ENCODE results near the gene IFIH1. TPM values are rescaled to one million over a fixed set of nuclear protein-coding genes. Genes with fewer than 3 reads are reported as not detected.

The IFIH1 gene
- total RNA-seq, 2 experiments from 2014 or later: 33.3 to 34.2 TPM

DNA sequence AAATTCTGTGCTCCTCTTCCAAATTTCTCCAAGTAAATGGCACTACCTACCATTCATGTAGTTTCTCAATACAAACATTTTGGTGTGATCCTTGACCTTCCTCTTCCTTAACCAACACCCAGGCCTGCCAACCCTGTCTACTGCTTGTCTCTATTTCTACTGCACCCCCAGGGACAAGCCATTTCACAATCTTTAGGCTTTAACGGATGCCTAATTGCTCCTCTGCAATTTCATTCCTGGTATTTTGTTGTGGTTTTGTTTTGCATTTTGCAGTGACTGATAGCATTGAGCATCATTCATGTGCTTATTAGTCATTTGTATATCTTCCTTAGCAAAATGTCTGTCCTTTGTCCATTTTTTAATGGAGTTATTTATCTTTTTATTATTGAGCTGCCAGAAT is 85.3 kb downstream of the IFIH1 start:
- H3K4me1 Mint-ChIP-seq (ENCODE audit: low read depth): no peaks in the 10 kb centered on the region
- no peak overlapping the region for H3K27ac Mint-ChIP-seq
- no peaks in the 10 kb centered on the region for H3K36me3 Mint-ChIP-seq
- intact Hi-C loops (cut with micrococcal nuclease): no loop called here
- H3K4me3 Mint-ChIP-seq: no peak overlapping the region
- no peak for DNase-seq
- no peaks in the 10 kb centered on the region for H3K9me3 Mint-ChIP-seq
- POLR2A ChIA-PET: no interaction called here
- CTCF ChIA-PET: interaction anchor here (1.1 kb wide), 1 partner anchor 12 kb away, joined by 4 read pairs; no protein-coding TSS in a partner anchor
- H3K27me3 Mint-ChIP-seq: peaks cover 2% of the 10 kb centered on the region

- POLR2A ChIA-PET: no interaction called here
- no peaks in the 10 kb centered on the region for H3K4me1 Mint-ChIP-seq (ENCODE audit: low read depth)
- H3K36me3 Mint-ChIP-seq: no peaks in the 10 kb centered on the region
- H3K27ac Mint-ChIP-seq: no peak overlapping the region
- CTCF ChIA-PET: interaction anchor here (0.6 to 2.1 kb wide), 3 partner anchors 10 to 65 kb away, joined by 3 to 7 read pairs (median 4); no protein-coding TSS in a partner anchor
- peaks cover 2% of the 10 kb centered on the region for H3K27me3 Mint-ChIP-seq
- no peak overlapping the region for H3K4me3 Mint-ChIP-seq
- intact Hi-C loops (cut with micrococcal nuclease): no loop called here
- DNase-seq: no peak
- H3K9me3 Mint-ChIP-seq: no peaks in the 10 kb centered on the region
These were observed 85.8 kb downstream of the IFIH1 start for GRCh38 chr2:162232671-162233070.

- intact Hi-C loops (cut with micrococcal nuclease): no loop called here
- ChIA-PET CTCF (interaction anchor here (0.6 to 3.7 kb wide), 3 partner anchors 10 to 66 kb away, joined by 3 to 27 read pairs (median 7); no protein-coding TSS in a partner anchor), POLR2A (no interaction called here)
- Mint-ChIP-seq H3K36me3 (no peaks in the 10 kb centered on the region), H3K9me3 (no peaks in the 10 kb centered on the region), H3K4me1 (ENCODE audit: low read depth) (no peaks in the 10 kb centered on the region), H3K27ac (no peak overlapping the region), H3K4me3 (no peak overlapping the region), H3K27me3 (no peaks in the 10 kb centered on the region)
- no peak for DNase-seq
These were observed 86.5 kb downstream of the IFIH1 start for GRCh38 chr2:162232027-162232426.

GRCh38 chr2:162230761-162231160 is 87.7 kb downstream of the IFIH1 start:
- Mint-ChIP-seq H3K27me3 (no peaks in the 10 kb centered on the region), H3K4me3 (no peak overlapping the region), H3K27ac (no peak overlapping the region), H3K4me1 (ENCODE audit: low read depth) (no peaks in the 10 kb centered on the region), H3K9me3 (no peaks in the 10 kb centered on the region), H3K36me3 (no peaks in the 10 kb centered on the region)
- ChIA-PET POLR2A (no interaction called here), CTCF (interaction anchor here (2.1 to 3.7 kb wide), 2 partner anchors 10 to 67 kb away, joined by 7 to 27 read pairs; no protein-coding TSS in a partner anchor)
- no peak for DNase-seq
- intact Hi-C loops (cut with micrococcal nuclease): no loop called here

- Mint-ChIP-seq H3K36me3 (no peaks in the 10 kb centered on the region), H3K4me3 (no peak overlapping the region), H3K27ac (no peak overlapping the region), H3K4me1 (ENCODE audit: low read depth) (no peaks in the 10 kb centered on the region), H3K9me3 (no peaks in the 10 kb centered on the region), H3K27me3 (no peaks in the 10 kb centered on the region)
- DNase-seq: no peak
- CTCF ChIA-PET: interaction anchor here (2.0 kb wide), 1 partner anchor 72 kb away, joined by 10 read pairs; no protein-coding TSS in a partner anchor
- POLR2A ChIA-PET: no interaction called here
- intact Hi-C loops (cut with micrococcal nuclease): loop anchor here (10.0 kb wide), 1 partner anchor 368 kb away; no protein-coding TSS in a partner anchor
These were observed 91.6 kb downstream of the IFIH1 start for GRCh38 chr2:162226836-162227235.

- intact Hi-C loops (cut with micrococcal nuclease): loop anchor here (1.0 to 10.0 kb wide), 4 partner anchors 68 to 374 kb away; no protein-coding TSS in a partner anchor
- Mint-ChIP-seq H3K4me3 (no peak overlapping the region), H3K27ac (no peak overlapping the region), H3K27me3 (peaks cover 6% of the 10 kb centered on the region), H3K36me3 (no peaks in the 10 kb centered on the region), H3K4me1 (ENCODE audit: low read depth) (no peaks in the 10 kb centered on the region), H3K9me3 (no peaks in the 10 kb centered on the region)
- peak; percentile 74 for DNase-seq
- ChIA-PET CTCF (interaction anchor here (0.6 to 6.1 kb wide), 34 partner anchors 9 to 634 kb away, joined by 3 to 321 read pairs (median 6); partner anchors contain the start of genes FAP, GCG and IFIH1), POLR2A (no interaction called here)
These were observed 97.4 kb downstream of the IFIH1 start for GRCh38 chr2:162221064-162221463.

DNA sequence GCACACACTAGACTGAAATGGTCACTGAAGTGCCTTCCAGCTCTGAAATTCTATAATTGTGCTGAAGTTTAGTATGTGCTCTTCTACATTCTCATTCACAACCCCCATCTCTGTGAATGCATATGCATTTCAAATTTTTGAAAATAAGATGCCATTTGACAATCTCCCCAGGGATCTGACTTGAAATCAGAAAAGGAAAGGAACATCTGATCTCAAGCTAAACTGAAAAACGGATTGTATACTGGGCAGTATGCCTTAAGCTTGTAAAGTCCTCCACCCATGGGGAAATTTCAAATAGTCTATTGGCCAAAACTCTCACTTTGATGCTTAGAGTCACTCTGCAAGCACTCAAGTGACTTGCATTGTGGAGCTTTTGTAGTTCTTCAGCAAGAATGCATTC is 98.1 kb downstream of the IFIH1 start:
- peaks cover 6% of the 10 kb centered on the region for H3K27me3 Mint-ChIP-seq
- H3K4me1 Mint-ChIP-seq (ENCODE audit: low read depth): no peaks in the 10 kb centered on the region
- POLR2A ChIA-PET: no interaction called here
- H3K4me3 Mint-ChIP-seq: no peak overlapping the region
- no peak for DNase-seq
- no peak overlapping the region for H3K27ac Mint-ChIP-seq
- CTCF ChIA-PET: interaction anchor here (0.6 to 6.1 kb wide), 32 partner anchors 9 to 698 kb away, joined by 3 to 321 read pairs (median 6); partner anchors contain the start of genes FAP, GCG and IFIH1
- intact Hi-C loops (cut with micrococcal nuclease): loop anchor here (10.0 kb wide), 1 partner anchor 374 kb away; no protein-coding TSS in a partner anchor
- no peaks in the 10 kb centered on the region for H3K36me3 Mint-ChIP-seq
- H3K9me3 Mint-ChIP-seq: no peaks in the 10 kb centered on the region

GRCh38 chr2:162219426-162219825 is 99.1 kb downstream of the IFIH1 start:
- Mint-ChIP-seq H3K27me3 (peaks cover 6% of the 10 kb centered on the region), H3K36me3 (no peaks in the 10 kb centered on the region), H3K9me3 (no peaks in the 10 kb centered on the region), H3K4me3 (no peak overlapping the region), H3K27ac (no peak overlapping the region), H3K4me1 (ENCODE audit: low read depth) (no peaks in the 10 kb centered on the region)
- intact Hi-C loops (cut with micrococcal nuclease): no loop called here
- ChIA-PET POLR2A (no interaction called here), CTCF (interaction anchor here (0.6 to 6.1 kb wide), 11 partner anchors 8 to 347 kb away, joined by 3 to 321 read pairs (median 26); partner anchors contain the start of gene FAP)
- DNase-seq: no peak

GRCh38 chr2:162217598-162217997 is 100.9 kb downstream of the IFIH1 start:
- no peaks in the 10 kb centered on the region for H3K36me3 Mint-ChIP-seq
- CTCF ChIA-PET: interaction anchor here (0.8 to 2.3 kb wide), 2 partner anchors 80 to 81 kb away, joined by 3 to 9 read pairs; no protein-coding TSS in a partner anchor
- H3K27me3 Mint-ChIP-seq: peaks cover 6% of the 10 kb centered on the region
- intact Hi-C loops (cut with micrococcal nuclease): no loop called here
- no peaks in the 10 kb centered on the region for H3K4me1 Mint-ChIP-seq (ENCODE audit: low read depth)
- H3K4me3 Mint-ChIP-seq: no peak overlapping the region
- no peak for DNase-seq
- no peak overlapping the region for H3K27ac Mint-ChIP-seq
- POLR2A ChIA-PET: no interaction called here
- no peaks in the 10 kb centered on the region for H3K9me3 Mint-ChIP-seq

Other genes with a start within 250 kb of the IFIH1 start
- 10 to 100 TPM; 29.9 to 30.7 TPM for gene DPP4, start 244.5 kb downstream of the IFIH1 start, total RNA-seq
- gene GCG, start 166.4 kb downstream of the IFIH1 start, total RNA-seq: not detected
- gene FAP, start 75.2 kb downstream of the IFIH1 start, total RNA-seq: not detected
- gene GCA, start 25.4 kb upstream of the IFIH1 start, total RNA-seq: 10 to 100 TPM; 30.5 to 32.1 TPM